Gastroesophageal sphincter (tissue), 3 donors: ENCODE measurements around the gene PDXK.

Experiments
- CTCF ChIP-seq, 4 experiments: fragments of 200-600 bp in 2 of 4; fragments of 450-650 bp in 2 of 4; sonication (generic) in 1 of 4; IDR thresholded peaks; one replicate each; pipeline ENCODE4 v1.5.1; 2017 to 2019; ENCODE audit warnings: antibody characterized with exemption in 4 of 4, mild to moderate bottlenecking in 2 of 4, moderate library complexity in 2 of 4
- EP300 ChIP-seq: sonication (generic); formaldehyde crosslinking; IDR thresholded peaks from one replicate; pipeline ENCODE4 v1.6.1; 2017; ENCODE audit warnings: antibody characterized with exemption, mild to moderate bottlenecking
- POLR2A ChIP-seq, 2 donors: fragments of 450-650 bp; IDR thresholded peaks; one replicate each; pipeline ENCODE4 v1.6.1; 2017; ENCODE audit warnings: antibody characterized with exemption in 2 of 2, mild to moderate bottlenecking in 2 of 2, moderate library complexity in 1 of 2

DNA sequence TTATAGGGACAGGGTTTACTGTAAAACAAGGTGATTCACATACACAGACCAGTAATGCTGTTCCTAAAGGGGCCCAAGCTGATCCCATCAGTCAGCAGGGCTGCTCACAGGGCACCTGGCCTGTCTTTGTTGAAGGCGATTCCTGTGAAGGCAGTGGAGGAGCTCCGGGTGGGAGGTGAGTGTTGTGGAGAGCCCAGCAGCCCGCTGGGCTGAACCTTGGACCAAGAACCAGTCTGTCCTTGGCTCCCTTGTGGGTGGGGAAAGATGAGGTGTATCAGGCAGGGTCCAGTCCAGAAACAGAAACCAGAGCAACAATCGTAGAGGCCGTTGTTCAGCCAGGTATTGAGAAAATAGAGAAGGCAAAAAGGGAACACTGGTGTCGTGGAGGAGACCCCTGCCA lies 12.5 kb downstream of the PDXK start:
- no peak for TF ChIP-seq CTCF (IDR thresholded peaks at IDR 0.05)
- TF ChIP-seq EP300 = no peak
- TF ChIP-seq POLR2A (IDR thresholded peaks at IDR 0.05) = no peak
